ENCODE data around the gene GRK4.

DNA sequence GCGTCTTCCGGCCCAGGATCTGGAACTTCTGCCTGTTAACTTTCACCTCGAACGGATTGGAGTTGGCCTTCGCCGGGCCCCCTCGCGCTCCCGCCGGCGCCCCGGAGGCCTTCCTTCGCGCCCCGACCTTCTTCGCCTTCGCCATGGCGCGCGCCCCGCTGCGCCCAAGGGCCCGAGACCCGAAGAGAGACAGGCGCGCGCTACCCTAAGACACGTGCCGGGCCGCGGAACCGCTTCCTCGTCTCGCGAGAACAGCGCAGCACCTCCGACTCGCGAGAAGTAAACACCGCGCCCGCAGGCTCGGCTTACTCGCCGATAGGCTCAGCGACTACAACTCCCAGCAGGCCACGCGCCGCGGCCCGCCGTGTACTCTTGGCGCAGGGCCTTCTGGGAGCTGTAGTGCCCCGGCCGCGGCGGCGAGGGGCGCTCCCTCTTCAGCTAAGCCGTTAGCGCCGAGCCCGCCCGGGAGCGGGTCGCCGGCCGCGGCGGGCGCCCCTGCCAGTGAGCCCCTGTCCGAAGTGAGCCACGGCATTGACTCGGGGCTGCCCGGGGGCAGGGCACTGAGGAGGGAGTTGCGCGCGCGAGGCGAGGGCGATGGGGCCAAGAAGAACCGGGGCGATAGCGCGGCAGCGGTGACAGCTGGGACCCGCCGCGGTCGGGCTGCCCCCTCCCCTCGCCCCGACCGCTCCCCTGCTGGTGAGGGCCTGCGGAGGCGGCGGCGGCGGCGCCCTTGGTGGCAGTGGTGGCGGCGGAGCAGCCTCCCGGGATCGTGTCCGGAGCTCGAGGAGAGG lies at the start of gene GRK4, which contains the start of gene NOP14:
- TF ChIP-seq, protein P1, sequence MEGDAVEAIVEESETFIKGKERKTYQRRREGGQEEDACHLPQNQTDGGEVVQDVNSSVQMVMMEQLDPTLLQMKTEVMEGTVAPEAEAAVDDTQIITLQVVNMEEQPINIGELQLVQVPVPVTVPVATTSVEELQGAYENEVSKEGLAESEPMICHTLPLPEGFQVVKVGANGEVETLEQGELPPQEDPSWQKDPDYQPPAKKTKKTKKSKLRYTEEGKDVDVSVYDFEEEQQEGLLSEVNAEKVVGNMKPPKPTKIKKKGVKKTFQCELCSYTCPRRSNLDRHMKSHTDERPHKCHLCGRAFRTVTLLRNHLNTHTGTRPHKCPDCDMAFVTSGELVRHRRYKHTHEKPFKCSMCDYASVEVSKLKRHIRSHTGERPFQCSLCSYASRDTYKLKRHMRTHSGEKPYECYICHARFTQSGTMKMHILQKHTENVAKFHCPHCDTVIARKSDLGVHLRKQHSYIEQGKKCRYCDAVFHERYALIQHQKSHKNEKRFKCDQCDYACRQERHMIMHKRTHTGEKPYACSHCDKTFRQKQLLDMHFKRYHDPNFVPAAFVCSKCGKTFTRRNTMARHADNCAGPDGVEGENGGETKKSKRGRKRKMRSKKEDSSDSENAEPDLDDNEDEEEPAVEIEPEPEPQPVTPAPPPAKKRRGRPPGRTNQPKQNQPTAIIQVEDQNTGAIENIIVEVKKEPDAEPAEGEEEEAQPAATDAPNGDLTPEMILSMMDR (IDR thresholded peaks at IDR 0.05; ENCODE audit: low read depth, low read length) = no peak
- TF ChIP-seq MYC (IDR thresholded peaks at IDR 0.05; ENCODE audit: low read depth, low read length) = peak; percentile 100
- TF ChIP-seq POLR2A (IDR thresholded peaks at IDR 0.05; ENCODE audit: extremely low read depth, insufficient read length) = peak; percentile 89

Measured in NB4 (cell line).